Vagina (tissue), 2 donors: ENCODE measurements around the gene STXBP4. TPM values are rescaled to one million over a fixed set of nuclear protein-coding genes. Genes with fewer than 3 reads are reported as not detected.

Source experiments
- DNase-seq, 2 donors: peaks; one replicate each; pipeline ENCODE4 v3.0.0-alpha.2; 2017; ENCODE audit errors: extremely low spot score in 2 of 2
- H3K27ac ChIP-seq: fragments of 200-600 bp; sonication (generic); one replicate; pipeline ENCODE4 v1.5.1; 2019
- H3K27me3 ChIP-seq: fragments of 200-600 bp; sonication (generic); one replicate; pipeline ENCODE4 v1.5.1; 2019
- H3K36me3 ChIP-seq, 2 donors: fragments of 200-600 bp; sonication (generic); one replicate each; pipeline ENCODE4 v1.5.1; 2017 to 2019
- H3K4me1 ChIP-seq: fragments of 200-600 bp; sonication (generic); one replicate; pipeline ENCODE4 v1.5.1; 2019
- H3K4me3 ChIP-seq, 2 donors: fragments of 200-600 bp; sonication (generic); 1 replicate in 1 of 2; 2 replicates in 1 of 2; pipeline ENCODE4 v1.5.1; 2016 to 2019
- H3K9me3 ChIP-seq: fragments of 200-600 bp; sonication (generic); one replicate; pipeline ENCODE4 v1.5.1; 2019
- CTCF ChIP-seq, 3 experiments: fragments of 450-650 bp in 2 of 3; fragments of 200-600 bp in 1 of 3; sonication (generic) in 1 of 3; IDR thresholded peaks; one replicate each; pipeline ENCODE4 v1.5.1; 2017 to 2019; ENCODE audit warnings: antibody characterized with exemption in 3 of 3, mild to moderate bottlenecking in 2 of 3, moderate library complexity in 2 of 3
- POLR2A ChIP-seq, 2 donors: fragments of 450-650 bp; IDR thresholded peaks; one replicate each; pipeline ENCODE4 v1.6.1; 2017; ENCODE audit warnings: antibody characterized with exemption in 2 of 2, mild to moderate bottlenecking in 2 of 2, moderate library complexity in 2 of 2
- POLR2AphosphoS5 ChIP-seq, 2 donors: sonication (generic); formaldehyde crosslinking; IDR thresholded peaks; one replicate each; pipeline ENCODE4 v1.9.0; 2017; ENCODE audit warnings: antibody characterized with exemption in 2 of 2, mild to moderate bottlenecking in 2 of 2, low read depth in 1 of 2; ENCODE audit not compliant: insufficient read depth in 1 of 2
- intact Hi-C: fragments of 100-400 bp; cut with DNase I; formaldehyde crosslinking; loops from one replicate; pipeline ENCODE4 v1.15.1; 2023
- total RNA-seq: library from RNA; depleted of rRNA; stranded (reverse); fragments of >200 nt; gene quantifications from one replicate; pipeline ENCODE4 v1.2.3, GENCODE V29; 2016

The STXBP4 gene
- total RNA-seq, 1 donor from 2014 or later = 9.6 TPM

GRCh38 chr17:55162556-55162946 lies 194.0 kb downstream of the STXBP4 start:
- Histone ChIP-seq H3K27me3 (no peaks in the 10 kb centered on the region), H3K4me1 (no peaks in the 10 kb centered on the region), H3K27ac (no peak overlapping the region), H3K4me3 (no peak overlapping the region), H3K36me3 (no peaks in the 10 kb centered on the region), H3K9me3 (no peaks in the 10 kb centered on the region)
- DNase-seq = no peak
- TF ChIP-seq CTCF (IDR thresholded peaks at IDR 0.05) (no peak), POLR2AphosphoS5 (IDR thresholded peaks at IDR 0.05; ENCODE audit: insufficient read depth in 1 of 2, low read depth in 1 of 2) (no peak), POLR2A (IDR thresholded peaks at IDR 0.05) (no peak)
- intact Hi-C loops = no loop called here

GRCh38 chr17:55163408-55163807 lies 194.8 kb downstream of the STXBP4 start:
- DNase-seq = no peak
- no peak overlapping the region for H3K4me3 ChIP-seq
- intact Hi-C loops = no loop called here
- no peaks in the 10 kb centered on the region for H3K27me3 ChIP-seq
- no peaks in the 10 kb centered on the region for H3K9me3 ChIP-seq
- H3K36me3 ChIP-seq = no peaks in the 10 kb centered on the region
- H3K27ac ChIP-seq = no peak overlapping the region
- TF ChIP-seq CTCF (IDR thresholded peaks at IDR 0.05) (no peak), POLR2AphosphoS5 (IDR thresholded peaks at IDR 0.05; ENCODE audit: insufficient read depth in 1 of 2, low read depth in 1 of 2) (no peak), POLR2A (IDR thresholded peaks at IDR 0.05) (no peak)
- no peaks in the 10 kb centered on the region for H3K4me1 ChIP-seq

GRCh38 chr17:55166506-55166905 lies 197.9 kb downstream of the STXBP4 start:
- TF ChIP-seq POLR2AphosphoS5 (IDR thresholded peaks at IDR 0.05; ENCODE audit: insufficient read depth in 1 of 2, low read depth in 1 of 2) (no peak), CTCF (IDR thresholded peaks at IDR 0.05) (no peak), POLR2A (IDR thresholded peaks at IDR 0.05) (no peak)
- Histone ChIP-seq H3K9me3 (no peaks in the 10 kb centered on the region), H3K36me3 (no peaks in the 10 kb centered on the region), H3K4me3 (no peak overlapping the region), H3K4me1 (no peaks in the 10 kb centered on the region), H3K27ac (no peak overlapping the region), H3K27me3 (no peaks in the 10 kb centered on the region)
- intact Hi-C loops = no loop called here
- DNase-seq = no peak

- intact Hi-C loops = no loop called here
- Histone ChIP-seq H3K36me3 (no peaks in the 10 kb centered on the region), H3K4me3 (no peak overlapping the region), H3K27ac (no peak overlapping the region), H3K4me1 (no peaks in the 10 kb centered on the region), H3K27me3 (no peaks in the 10 kb centered on the region), H3K9me3 (no peaks in the 10 kb centered on the region)
- DNase-seq = no peak
- TF ChIP-seq CTCF (IDR thresholded peaks at IDR 0.05) (no peak), POLR2AphosphoS5 (IDR thresholded peaks at IDR 0.05; ENCODE audit: insufficient read depth in 1 of 2, low read depth in 1 of 2) (no peak), POLR2A (IDR thresholded peaks at IDR 0.05) (no peak)
These were observed 198.6 kb downstream of the STXBP4 start for GRCh38 chr17:55167024-55167725.

- TF ChIP-seq CTCF (IDR thresholded peaks at IDR 0.05) = no peak
- no peak for TF ChIP-seq POLR2AphosphoS5 (IDR thresholded peaks at IDR 0.05; ENCODE audit: insufficient read depth in 1 of 2, low read depth in 1 of 2)
- TF ChIP-seq POLR2A (IDR thresholded peaks at IDR 0.05) = no peak
- H3K36me3 ChIP-seq = no peaks in the 10 kb centered on the region
- H3K4me1 ChIP-seq = no peaks in the 10 kb centered on the region
- no peak overlapping the region for H3K4me3 ChIP-seq
- DNase-seq = no peak
- H3K9me3 ChIP-seq = peaks cover 2% of the 10 kb centered on the region
- no peaks in the 10 kb centered on the region for H3K27me3 ChIP-seq
- no peak overlapping the region for H3K27ac ChIP-seq
- intact Hi-C loops = no loop called here
These were observed 200.6 kb downstream of the STXBP4 start for GRCh38 chr17:55168958-55169687.
